ENCODE data around the gene BAHD1. TPM values are rescaled to one million over a fixed set of nuclear protein-coding genes. Genes with fewer than 3 reads are reported as not detected.

BAHD1 gene
- total RNA-seq, 1 donor: 11.2 TPM

DNA sequence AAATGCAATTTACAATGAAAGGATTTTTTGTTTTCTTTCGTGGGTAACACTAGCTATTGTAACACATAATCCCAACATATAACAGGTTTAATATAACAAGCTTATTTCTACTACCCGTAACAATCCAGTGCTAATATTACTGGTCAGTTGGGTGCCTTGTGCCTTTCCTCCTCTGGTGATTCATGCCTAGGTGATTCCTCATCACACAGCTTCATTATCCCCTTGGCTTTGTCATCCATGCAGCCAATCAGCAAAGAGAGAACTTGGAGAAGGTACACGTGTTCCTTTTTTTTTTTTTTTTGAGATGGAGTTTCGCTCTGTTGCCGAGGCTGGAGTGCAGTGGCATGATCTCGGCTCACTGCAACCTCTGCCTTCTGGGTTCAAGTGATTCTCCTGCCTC, 60.7 kb downstream of the BAHD1 start:
- TF ChIP-seq, protein P1, sequence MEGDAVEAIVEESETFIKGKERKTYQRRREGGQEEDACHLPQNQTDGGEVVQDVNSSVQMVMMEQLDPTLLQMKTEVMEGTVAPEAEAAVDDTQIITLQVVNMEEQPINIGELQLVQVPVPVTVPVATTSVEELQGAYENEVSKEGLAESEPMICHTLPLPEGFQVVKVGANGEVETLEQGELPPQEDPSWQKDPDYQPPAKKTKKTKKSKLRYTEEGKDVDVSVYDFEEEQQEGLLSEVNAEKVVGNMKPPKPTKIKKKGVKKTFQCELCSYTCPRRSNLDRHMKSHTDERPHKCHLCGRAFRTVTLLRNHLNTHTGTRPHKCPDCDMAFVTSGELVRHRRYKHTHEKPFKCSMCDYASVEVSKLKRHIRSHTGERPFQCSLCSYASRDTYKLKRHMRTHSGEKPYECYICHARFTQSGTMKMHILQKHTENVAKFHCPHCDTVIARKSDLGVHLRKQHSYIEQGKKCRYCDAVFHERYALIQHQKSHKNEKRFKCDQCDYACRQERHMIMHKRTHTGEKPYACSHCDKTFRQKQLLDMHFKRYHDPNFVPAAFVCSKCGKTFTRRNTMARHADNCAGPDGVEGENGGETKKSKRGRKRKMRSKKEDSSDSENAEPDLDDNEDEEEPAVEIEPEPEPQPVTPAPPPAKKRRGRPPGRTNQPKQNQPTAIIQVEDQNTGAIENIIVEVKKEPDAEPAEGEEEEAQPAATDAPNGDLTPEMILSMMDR (IDR thresholded peaks at IDR 0.05; ENCODE audit: insufficient read depth, low read depth, low read length): no peak
- no peak for DNase-seq (ENCODE audit: low read depth)

DNA sequence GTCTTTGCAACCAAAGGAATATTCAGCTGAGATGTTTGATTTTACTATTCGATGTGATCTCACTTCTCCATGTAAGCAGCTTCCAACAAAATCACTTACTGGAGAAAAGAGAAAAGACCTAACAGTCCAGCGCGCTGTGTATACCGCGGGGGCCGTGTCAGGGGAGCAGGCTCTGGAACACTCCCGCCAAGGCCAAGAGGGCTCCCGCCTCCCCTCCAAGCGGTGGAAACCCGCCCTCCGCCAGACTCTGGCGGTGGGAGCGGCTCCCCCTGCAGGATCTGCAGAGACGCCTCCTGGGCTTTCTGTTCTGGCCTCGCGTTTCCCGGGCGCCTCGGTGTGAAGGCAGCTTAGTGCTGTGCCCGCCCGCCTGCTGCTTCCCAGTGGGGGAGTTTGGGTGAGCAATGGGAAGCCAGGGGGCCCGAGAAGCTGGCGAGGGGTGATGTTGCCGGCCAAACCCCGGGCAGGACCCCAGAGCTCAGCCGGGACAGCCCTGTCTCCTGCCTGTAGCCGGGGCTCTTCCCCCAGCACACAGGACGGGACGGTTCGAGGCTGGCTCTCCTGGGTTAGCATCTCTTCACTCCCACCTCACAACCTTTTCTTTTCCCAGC, 66.3 kb downstream of the BAHD1 start:
- peak; percentile 76 for DNase-seq (ENCODE audit: low read depth)
- peak overlapping the region; percentile 39 for H3K4me3 ChIP-seq (ENCODE audit: low read depth, low read length)
- TF ChIP-seq, protein P1 (IDR thresholded peaks at IDR 0.05; ENCODE audit: insufficient read depth, low read depth, low read length): peak; percentile 85

More for the DNA sequence above, 60.7 kb downstream of the BAHD1 start:
- no peak overlapping the region for H3K4me3 ChIP-seq (ENCODE audit: low read depth, low read length)

DNA sequence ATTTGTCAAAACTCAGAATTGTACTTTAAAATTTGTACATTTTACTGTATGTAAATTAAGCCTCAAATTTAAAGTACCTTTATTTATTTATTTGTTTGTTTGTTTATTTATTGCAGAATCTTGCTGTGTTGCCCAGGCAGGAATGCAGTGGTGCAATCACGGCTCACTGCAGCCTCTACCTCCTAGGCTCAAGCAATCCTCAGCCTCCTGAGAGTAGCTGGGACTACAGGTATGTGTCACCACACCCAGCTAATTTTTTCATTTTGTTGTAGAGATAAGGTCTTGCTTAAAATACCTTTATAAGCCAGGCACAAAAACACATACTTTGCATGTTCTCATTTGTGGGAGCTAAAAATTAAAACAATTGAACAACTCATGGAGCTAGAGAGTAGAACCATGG, 67.5 kb downstream of the BAHD1 start:
- no peak for DNase-seq (ENCODE audit: low read depth)
- TF ChIP-seq, protein P1 (IDR thresholded peaks at IDR 0.05; ENCODE audit: insufficient read depth, low read depth, low read length): no peak
- no peak overlapping the region for H3K4me3 ChIP-seq (ENCODE audit: low read depth, low read length)

DNA sequence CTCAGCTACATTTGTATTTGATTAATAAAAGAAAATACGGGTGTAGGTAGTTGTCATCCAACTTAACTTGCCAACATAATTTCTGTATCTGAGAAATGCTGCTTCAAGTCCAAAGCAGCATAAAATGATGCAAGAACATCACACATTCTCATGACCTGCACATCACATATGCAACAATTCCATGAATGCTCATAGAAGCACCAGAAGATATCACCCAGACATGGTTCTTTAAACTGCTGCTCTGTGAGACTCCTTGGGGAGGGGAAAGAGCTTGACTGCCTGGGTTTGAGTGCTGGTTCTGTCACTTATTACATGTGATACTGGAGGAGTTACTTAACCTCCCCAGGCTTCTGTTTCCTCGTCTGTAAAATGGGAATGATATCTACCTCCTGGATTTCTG, 69.4 kb downstream of the BAHD1 start:
- no peak for DNase-seq (ENCODE audit: low read depth)
- TF ChIP-seq, protein P1 (IDR thresholded peaks at IDR 0.05; ENCODE audit: insufficient read depth, low read depth, low read length): no peak

DNA sequence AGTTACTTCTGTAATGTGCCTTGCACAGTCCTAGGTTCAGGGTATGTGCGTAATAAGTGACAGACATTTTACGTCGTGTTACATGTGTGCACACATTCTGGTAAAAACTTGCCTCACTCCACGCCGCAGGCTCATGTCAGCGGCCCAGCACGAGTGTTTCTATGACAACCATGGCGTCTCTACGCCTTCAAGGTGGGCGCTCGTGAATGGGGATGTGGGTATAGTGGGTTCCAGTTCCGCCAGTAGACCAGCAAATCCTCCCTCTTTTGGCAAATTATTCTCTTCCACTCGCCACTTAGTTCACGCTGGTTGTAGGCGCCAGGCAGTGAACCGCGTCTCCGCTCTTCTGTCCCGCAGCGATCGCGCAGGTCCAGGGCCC, 70.3 kb downstream of the BAHD1 start:
- no peak for DNase-seq (ENCODE audit: low read depth)
- H3K4me3 ChIP-seq (ENCODE audit: low read depth, low read length): peak overlapping the region; percentile 58
- TF ChIP-seq, protein P1 (IDR thresholded peaks at IDR 0.05; ENCODE audit: insufficient read depth, low read depth, low read length): no peak

More for the DNA sequence above, 69.4 kb downstream of the BAHD1 start:
- no peak overlapping the region for H3K4me3 ChIP-seq (ENCODE audit: low read depth, low read length)

DNA sequence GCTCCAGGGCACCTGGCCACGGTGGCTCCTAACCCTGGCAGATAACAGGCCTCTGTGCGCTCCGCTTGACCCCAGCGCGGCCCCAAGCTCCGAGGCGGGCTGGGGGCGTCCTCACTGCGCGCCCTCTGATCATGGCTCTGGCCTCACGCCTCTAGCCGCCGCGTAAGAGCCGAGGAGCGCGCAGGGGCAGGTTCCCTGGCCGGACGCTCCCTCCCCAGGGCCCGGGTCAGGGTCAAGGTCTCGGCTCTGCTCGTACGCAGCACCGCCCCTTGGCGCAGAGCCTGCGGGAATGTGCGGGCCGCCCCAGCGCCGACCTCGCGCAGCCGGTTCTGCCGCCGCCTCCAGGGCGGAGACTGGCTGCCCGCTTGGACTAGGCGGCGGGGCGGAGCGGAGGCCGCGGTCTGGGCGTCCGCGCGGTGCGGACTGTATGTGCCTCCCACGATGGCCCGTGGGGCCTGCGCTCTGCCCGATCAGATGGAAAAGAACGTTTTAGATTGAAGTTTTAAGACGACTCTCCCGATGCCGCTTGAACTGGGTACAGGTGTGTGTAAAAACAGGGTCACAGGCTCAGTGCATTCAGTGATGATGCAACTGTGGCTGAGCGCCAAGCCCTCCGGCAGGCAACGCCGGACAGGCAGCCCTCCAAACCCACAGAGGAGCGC, 70.8 kb downstream of the BAHD1 start:
- TF ChIP-seq, protein P1 (IDR thresholded peaks at IDR 0.05; ENCODE audit: insufficient read depth, low read depth, low read length): no peak
- DNase-seq (ENCODE audit: low read depth): peak; percentile 58
- peak overlapping the region; percentile 58 for H3K4me3 ChIP-seq (ENCODE audit: low read depth, low read length)
